Prostate gland (tissue), 2 donors: ENCODE results near the gene C1QTNF6. TPM values are rescaled to one million over a fixed set of nuclear protein-coding genes. Genes with fewer than 3 reads are reported as not detected.
"Not testable (repeated sequence)": the region's sequence is repeated elsewhere in the genome, so short reads cannot be mapped to it uniquely, and the experiment has no call there.

Source experiments
- DNase-seq: peaks from one replicate; pipeline ENCODE4 v3.0.0-alpha.2; 2019; ENCODE audit warnings: low spot score
- H3K27ac ChIP-seq, 2 donors: fragments of 200-600 bp; sonication (generic); 2 replicates each; pipeline ENCODE4 v1.5.1; 2017 to 2019
- H3K27me3 ChIP-seq: fragments of 200-600 bp; sonication (generic); replicated peaks from 2 replicates; pipeline ENCODE4 v1.5.1; 2019; ENCODE audit not compliant: insufficient read depth
- H3K36me3 ChIP-seq, 2 donors: fragments of 200-600 bp; sonication (generic); 1 replicate in 1 of 2; 2 replicates in 1 of 2; pipeline versions ENCODE4 v1.5.1 to v1.8.1; 2017 to 2019
- H3K4me1 ChIP-seq: fragments of 200-600 bp; sonication (generic); replicated peaks from 2 replicates; pipeline ENCODE4 v1.5.1; 2019
- H3K4me3 ChIP-seq, 2 donors: fragments of 200-600 bp; sonication (generic); 2 replicates each; pipeline ENCODE4 v1.5.1; 2017 to 2019
- H3K9me3 ChIP-seq: fragments of 200-600 bp; sonication (generic); 2 replicates; pipeline ENCODE4 v1.5.1; 2017
- POLR2A ChIP-seq: fragments of 450-650 bp; IDR thresholded peaks from one replicate; pipeline ENCODE4 v1.6.1; 2016; ENCODE audit warnings: antibody characterized with exemption, mild to moderate bottlenecking
- POLR2AphosphoS5 ChIP-seq: sonication (generic); formaldehyde crosslinking; IDR thresholded peaks from one replicate; pipeline ENCODE4 v1.6.1; 2017; ENCODE audit warnings: antibody characterized with exemption
- WGBS: methylation state at CpG from one replicate; pipeline ENCODE4 v1.1.5; 2018; 5-methylcytosine and 5-hydroxymethylcytosine counted together
- intact Hi-C: fragments of 100-400 bp; cut with DNase I; formaldehyde crosslinking; loops from one replicate; pipeline ENCODE4 v1.14.2; 2022
- total RNA-seq, 2 donors: library from RNA; depleted of rRNA; stranded (reverse); fragments of >200 nt; gene quantifications; one replicate each; pipeline ENCODE4 v1.1.0, GENCODE V29; 2016
- TF ChIP-seq, protein P1 (sequence below), 4 experiments: fragments of 200-600 bp in 2 of 4; fragments of 450-650 bp in 2 of 4; sonication (generic) in 2 of 4; IDR thresholded peaks; 1 replicate in 3 of 4; 2 replicates in 1 of 4; pipeline ENCODE4 v1.5.1; 2016 to 2019; ENCODE audit warnings: antibody characterized with exemption in 4 of 4, mild to moderate bottlenecking in 2 of 4, moderate library complexity in 2 of 4

C1QTNF6 gene
- total RNA-seq, 2 donors from 2014 or later = 2.1 to 9.3 TPM

DNA sequence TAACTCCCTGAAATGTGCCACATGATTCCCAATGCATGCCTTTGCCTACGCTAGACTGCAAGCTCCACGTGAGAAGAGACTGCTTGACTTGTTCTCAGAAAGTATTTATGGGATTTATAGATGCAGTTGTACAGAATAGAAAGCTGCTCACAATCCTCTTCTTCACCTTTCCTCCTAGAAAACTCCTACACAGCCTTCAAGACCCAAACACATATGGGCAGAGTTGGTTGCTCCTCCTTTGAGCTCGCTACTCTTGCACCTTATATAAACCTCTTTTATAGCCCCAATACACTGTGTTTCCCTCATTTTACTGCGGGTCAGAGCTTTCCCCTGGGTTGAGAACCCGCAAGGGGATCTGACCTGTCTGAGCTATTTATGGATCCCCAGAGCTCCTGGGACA, 16.4 kb downstream of the C1QTNF6 start:
- no peaks in the 10 kb centered on the region for H3K9me3 ChIP-seq
- peaks cover 12% of the 10 kb centered on the region for H3K4me1 ChIP-seq
- H3K36me3 ChIP-seq = no peaks in the 10 kb centered on the region
- intact Hi-C loops = no loop called here
- no peak overlapping the region for H3K4me3 ChIP-seq
- DNase-seq = no peak
- H3K27me3 ChIP-seq = no peaks in the 10 kb centered on the region
- WGBS = 82% methylated on average over 5 of the region's 5 CpGs
- no peak overlapping the region for H3K27ac ChIP-seq
- TF ChIP-seq POLR2A (no peak), POLR2AphosphoS5 (no peak)
- TF ChIP-seq, protein P1, sequence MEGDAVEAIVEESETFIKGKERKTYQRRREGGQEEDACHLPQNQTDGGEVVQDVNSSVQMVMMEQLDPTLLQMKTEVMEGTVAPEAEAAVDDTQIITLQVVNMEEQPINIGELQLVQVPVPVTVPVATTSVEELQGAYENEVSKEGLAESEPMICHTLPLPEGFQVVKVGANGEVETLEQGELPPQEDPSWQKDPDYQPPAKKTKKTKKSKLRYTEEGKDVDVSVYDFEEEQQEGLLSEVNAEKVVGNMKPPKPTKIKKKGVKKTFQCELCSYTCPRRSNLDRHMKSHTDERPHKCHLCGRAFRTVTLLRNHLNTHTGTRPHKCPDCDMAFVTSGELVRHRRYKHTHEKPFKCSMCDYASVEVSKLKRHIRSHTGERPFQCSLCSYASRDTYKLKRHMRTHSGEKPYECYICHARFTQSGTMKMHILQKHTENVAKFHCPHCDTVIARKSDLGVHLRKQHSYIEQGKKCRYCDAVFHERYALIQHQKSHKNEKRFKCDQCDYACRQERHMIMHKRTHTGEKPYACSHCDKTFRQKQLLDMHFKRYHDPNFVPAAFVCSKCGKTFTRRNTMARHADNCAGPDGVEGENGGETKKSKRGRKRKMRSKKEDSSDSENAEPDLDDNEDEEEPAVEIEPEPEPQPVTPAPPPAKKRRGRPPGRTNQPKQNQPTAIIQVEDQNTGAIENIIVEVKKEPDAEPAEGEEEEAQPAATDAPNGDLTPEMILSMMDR (IDR thresholded peaks at IDR 0.05) = no peak

DNA sequence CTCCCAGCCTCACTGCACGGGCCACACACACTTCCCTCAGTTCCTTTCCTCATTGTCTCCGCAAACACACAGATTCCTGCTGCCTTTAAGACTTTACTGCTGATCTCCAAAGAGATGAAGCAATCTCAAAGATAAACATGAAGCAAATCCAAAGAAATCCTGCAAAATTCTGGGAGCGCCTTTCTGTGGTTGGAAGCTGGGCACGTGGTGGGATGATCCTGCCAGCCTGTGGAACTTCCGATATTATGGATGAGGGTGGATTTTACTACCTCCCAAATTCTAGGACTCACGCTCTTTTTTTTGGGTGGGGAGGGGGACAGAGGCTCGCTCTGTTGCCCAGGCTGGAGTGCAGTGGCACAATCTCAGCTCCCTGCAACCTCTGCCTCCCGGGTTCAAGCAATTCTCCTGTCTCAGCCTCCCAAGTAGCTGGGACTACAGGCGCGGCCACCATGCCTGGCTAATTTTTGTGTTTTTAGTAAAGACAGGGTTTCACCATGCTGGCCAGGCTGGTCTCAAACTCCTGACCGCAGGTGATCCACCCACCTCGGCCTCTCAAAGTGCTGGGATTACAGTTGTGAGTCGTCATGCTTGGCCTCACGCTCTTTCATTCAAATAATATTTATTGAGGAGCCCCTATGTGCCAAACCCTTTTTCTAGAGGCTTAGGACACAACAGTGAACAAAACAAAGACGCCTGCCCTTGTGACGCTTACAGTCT, 17.2 kb downstream of the C1QTNF6 start:
- H3K27ac ChIP-seq, H3K4me3 ChIP-seq, intact Hi-C loops, H3K36me3 ChIP-seq, H3K9me3 ChIP-seq, H3K4me1 ChIP-seq, DNase-seq, H3K27me3 ChIP-seq: not testable (repeated sequence)
- 83% methylated on average over 16 of the region's 16 CpGs for WGBS

DNA sequence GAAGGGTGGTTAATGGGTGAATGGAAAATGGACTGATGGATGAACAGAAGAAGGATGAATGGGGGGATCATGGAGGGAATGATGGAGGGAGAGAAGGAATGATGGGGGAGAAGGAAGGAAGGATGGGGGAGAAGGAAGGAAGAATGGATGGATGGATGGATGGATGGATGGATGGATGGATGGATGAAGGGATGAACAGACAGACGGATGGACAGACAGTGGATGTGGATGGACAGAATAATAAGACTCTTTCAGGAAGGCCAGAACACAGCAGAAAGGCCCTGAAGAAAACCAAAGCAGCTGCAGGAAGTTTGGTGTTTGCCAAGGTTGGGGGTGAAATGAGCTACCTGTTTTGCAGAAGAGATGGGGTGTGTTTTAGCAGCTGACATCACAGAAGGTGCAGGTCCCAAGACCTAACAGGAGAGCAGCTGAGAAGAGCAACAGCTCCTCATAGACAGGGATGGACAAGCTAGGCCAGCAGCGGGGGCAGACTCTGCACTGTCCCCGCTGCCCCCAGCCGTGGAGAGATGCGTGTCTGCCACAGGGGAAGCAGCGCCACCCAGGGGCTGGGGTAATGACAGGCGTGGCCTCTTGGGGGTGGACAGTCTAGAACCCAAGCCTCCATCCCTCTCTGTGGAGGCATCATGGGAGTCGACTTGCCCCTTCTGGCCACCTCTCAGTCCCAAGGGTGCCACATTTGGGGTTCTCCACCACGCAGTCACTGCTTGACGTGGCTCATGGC, 17.9 kb downstream of the C1QTNF6 start:
- H3K9me3 ChIP-seq = no peaks in the 10 kb centered on the region
- no peaks in the 10 kb centered on the region for H3K27me3 ChIP-seq
- no peak overlapping the region for H3K4me3 ChIP-seq
- H3K27ac ChIP-seq = no peak overlapping the region
- peaks cover 4% of the 10 kb centered on the region for H3K4me1 ChIP-seq
- DNase-seq = no peak
- intact Hi-C loops = no loop called here
- no peaks in the 10 kb centered on the region for H3K36me3 ChIP-seq
- 87% methylated on average over 9 of the region's 10 CpGs for WGBS
- no peak for TF ChIP-seq POLR2A

DNA sequence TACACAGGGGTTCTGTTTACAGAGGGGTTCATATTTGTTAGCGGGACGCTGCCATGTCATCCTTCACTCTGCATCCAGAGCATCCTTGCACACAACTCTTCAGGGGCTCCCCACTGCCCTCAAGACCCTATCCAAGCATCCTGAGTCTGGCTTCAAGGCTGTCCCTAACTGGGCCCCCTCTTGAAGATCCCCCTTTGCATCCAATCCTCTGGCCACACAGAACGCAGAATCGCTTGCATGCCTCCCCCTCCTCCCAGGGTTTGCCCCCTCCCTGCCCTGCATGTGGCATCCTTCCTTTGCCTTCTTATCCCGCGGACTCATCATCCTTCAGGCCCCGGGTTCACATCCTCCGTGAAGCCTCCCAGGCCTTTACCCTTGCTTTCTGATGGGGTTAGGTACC, 18.6 kb downstream of the C1QTNF6 start:
- no peak for TF ChIP-seq POLR2A
- TF ChIP-seq POLR2AphosphoS5 = no peak
- TF ChIP-seq, protein P1 (IDR thresholded peaks at IDR 0.05) = no peak

DNA sequence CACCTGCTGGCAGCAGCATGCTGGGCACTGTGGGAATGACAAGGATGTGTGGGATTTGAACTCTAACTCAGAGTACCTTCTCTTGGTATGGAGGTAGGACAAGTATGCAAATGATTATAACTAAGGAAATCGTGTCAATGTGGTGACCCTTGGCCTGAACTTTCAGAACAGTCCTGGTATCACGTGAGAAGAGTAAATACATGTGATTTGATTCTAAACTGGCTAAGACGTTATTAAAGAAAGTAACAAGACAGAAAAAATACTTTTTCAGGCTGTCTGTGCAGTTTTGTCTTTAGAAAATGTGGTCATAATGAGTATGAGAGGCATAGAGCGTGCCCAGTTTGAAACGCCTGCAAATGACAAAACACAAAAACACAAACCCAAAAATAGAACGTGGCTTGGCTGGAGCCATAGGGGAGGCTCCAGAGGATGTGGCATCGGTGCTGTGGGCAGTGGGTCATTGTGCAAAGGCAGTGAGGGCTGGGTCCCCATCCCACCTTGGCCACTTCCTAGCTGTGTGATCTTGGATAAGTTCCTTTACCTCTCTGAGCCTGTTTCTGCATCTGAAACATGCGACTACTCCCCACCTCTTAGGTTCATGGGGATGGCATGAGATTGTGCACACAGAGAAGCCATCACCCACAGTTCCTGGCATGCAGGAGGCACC, 19.9 kb downstream of the C1QTNF6 start:
- 66% methylated on average over 8 of the region's 8 CpGs for WGBS
- TF ChIP-seq, protein P1 (IDR thresholded peaks at IDR 0.05) = no peak
- TF ChIP-seq POLR2AphosphoS5 = no peak
- TF ChIP-seq POLR2A = no peak
- intact Hi-C loops = no loop called here
- Histone ChIP-seq H3K36me3 (no peaks in the 10 kb centered on the region), H3K4me1 (peaks cover 4% of the 10 kb centered on the region), H3K9me3 (no peaks in the 10 kb centered on the region), H3K27me3 (no peaks in the 10 kb centered on the region), H3K27ac (no peak overlapping the region), H3K4me3 (no peak overlapping the region)
- DNase-seq = no peak

More for the DNA sequence above, 18.6 kb downstream of the C1QTNF6 start:
- intact Hi-C loops = no loop called here
- H3K36me3 ChIP-seq = no peaks in the 10 kb centered on the region
- peaks cover 4% of the 10 kb centered on the region for H3K4me1 ChIP-seq
- no peaks in the 10 kb centered on the region for H3K27me3 ChIP-seq
- H3K9me3 ChIP-seq = no peaks in the 10 kb centered on the region
- WGBS = 87% methylated on average over 8 of the region's 8 CpGs
- DNase-seq = no peak
- H3K27ac ChIP-seq = no peak overlapping the region
- no peak overlapping the region for H3K4me3 ChIP-seq
